GM10266 (cell line): ENCODE measurements around the gene SPATA25.

Experiments
- DNase-seq: peaks from one replicate; pipeline ENCODE4 v3.0.0; 2012; ENCODE audit errors: extremely low spot score
- CTCF ChIP-seq: IDR thresholded peaks from 2 replicates; pipeline ENCODE4 v1.5.1; 2012; ENCODE audit warnings: mild to moderate bottlenecking, low read depth; ENCODE audit not compliant: control insufficient read depth, insufficient read depth; ENCODE audit errors: missing control alignments

The SPATA25 gene

DNA sequence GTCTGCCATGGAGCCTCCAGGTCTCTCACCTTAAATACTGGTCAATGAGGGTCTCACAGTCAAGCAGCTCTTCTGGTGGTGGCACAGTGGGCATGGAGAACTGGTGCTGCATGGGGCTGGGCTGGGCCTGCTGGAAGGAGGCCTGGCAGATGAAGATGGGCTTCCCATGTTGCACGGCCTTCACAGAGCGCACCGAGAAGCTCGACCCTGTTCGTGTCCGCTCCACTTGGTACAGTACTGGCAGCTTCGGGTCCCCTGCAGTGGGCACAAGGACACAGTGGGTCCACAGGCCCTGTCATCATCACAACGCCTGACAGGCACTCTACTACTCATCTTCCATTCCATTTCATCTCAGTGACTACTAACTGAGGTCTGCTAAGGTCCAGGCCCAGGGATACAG is 39.0 kb downstream of the SPATA25 start:
- no peak for DNase-seq
- no peak for TF ChIP-seq CTCF

DNA sequence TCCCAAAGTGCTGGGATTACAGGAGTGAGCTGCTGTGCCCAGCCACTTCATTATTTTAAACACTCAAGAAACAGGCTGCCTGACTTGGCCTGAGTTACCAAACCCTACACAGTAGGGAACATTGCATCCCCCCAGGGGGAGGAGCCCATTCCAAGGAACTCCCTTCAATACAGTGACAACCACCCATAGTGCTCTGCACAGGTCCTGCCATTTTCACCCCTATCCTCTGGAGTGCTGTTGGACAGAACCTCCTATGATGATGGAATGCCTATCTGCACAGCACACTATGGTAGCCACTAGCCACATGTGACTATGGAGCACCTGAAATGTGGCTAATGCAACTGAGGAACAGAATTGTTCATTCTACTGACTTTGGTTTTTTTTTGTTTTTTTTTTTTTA is 42.0 kb downstream of the SPATA25 start:
- no peak for DNase-seq
- TF ChIP-seq CTCF: no peak

- no peak for DNase-seq
These were observed 43.9 kb downstream of the SPATA25 start for GRCh38 chr20:45843506-45843905.

DNA sequence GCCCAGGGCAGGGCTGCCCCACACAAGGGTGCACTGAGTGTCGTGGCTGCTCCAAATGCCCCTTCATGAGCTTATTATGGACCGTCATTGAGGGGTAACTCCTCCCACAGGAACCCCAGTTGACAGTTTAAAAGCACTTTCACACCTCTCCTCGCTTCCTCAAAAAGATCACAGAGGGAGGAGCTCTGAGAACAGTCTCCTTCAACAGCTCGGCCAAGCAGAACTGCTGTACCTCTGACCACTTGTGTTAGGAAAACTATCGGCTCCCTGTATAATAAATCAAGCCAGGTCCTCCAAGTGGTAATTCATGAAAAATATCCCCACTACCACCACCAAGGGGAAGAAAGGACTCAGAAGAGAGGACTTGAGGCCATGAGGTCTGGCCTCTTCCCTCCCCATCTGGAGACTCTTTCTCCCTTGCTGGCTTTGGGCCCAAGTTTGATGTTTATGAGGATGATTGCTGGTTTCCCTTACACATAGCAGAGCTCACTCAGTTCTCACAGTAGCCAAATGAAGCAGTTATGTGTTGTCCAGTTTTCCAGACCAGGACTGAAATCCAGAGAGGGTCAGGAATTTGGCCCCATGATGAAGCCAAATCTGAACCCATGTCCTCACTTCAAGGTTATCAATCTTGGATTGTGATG is 45.1 kb downstream of the SPATA25 start:
- TF ChIP-seq CTCF: no peak
- DNase-seq: peak; percentile 70

More at GRCh38 chr20:45843506-45843905, 43.9 kb downstream of the SPATA25 start:
- no peak for TF ChIP-seq CTCF

GRCh38 chr20:45841407-45842129 is 45.9 kb downstream of the SPATA25 start:
- TF ChIP-seq CTCF: no peak
- no peak for DNase-seq

GRCh38 chr20:45840700-45841198 is 46.7 kb downstream of the SPATA25 start:
- DNase-seq: no peak

More at GRCh38 chr20:45840700-45841198, 46.7 kb downstream of the SPATA25 start:
- no peak for TF ChIP-seq CTCF
